Uterus (tissue), 4 donors: ENCODE data around the gene RTF2. TPM values are rescaled to one million over a fixed set of nuclear protein-coding genes. Genes with fewer than 3 reads are reported as not detected.

Source experiments
- DNase-seq, 2 donors: peaks; one replicate each; pipeline ENCODE4 v3.0.0-alpha.2; 2019 to 2020
- H3K27ac ChIP-seq, 2 donors: fragments of 200-600 bp; sonication (generic); 1 replicate in 1 of 2; 2 replicates in 1 of 2; pipeline ENCODE4 v1.5.1; 2016 to 2018
- H3K27me3 ChIP-seq, 2 donors: fragments of 200-600 bp; sonication (generic); one replicate each; pipeline ENCODE4 v1.5.1; 2018 to 2019; ENCODE audit warnings: control low read depth in 1 of 2
- H3K36me3 ChIP-seq, 2 donors: fragments of 200-600 bp; sonication (generic); one replicate each; pipeline ENCODE4 v1.5.1; 2019; ENCODE audit warnings: control low read depth in 1 of 2
- H3K4me1 ChIP-seq, 2 donors: fragments of 200-600 bp; sonication (generic); one replicate each; pipeline ENCODE4 v1.5.1; 2018 to 2019; ENCODE audit warnings: control low read depth in 1 of 2
- H3K4me3 ChIP-seq, 2 donors: fragments of 200-600 bp; sonication (generic); 1 replicate in 1 of 2; 2 replicates in 1 of 2; pipeline ENCODE4 v1.5.1; 2018 to 2019; ENCODE audit warnings: mild to moderate bottlenecking in 1 of 2
- H3K9me3 ChIP-seq, 2 donors: fragments of 200-600 bp; sonication (generic); one replicate each; pipeline ENCODE4 v1.5.1; 2019; ENCODE audit warnings: control low read depth in 1 of 2
- POLR2A ChIP-seq, 2 donors: fragments of 450-650 bp; IDR thresholded peaks; one replicate each; pipeline ENCODE4 v1.6.1; 2016; ENCODE audit warnings: antibody characterized with exemption in 2 of 2, mild to moderate bottlenecking in 1 of 2, moderate library complexity in 1 of 2
- intact Hi-C: fragments of 100-400 bp; cut with DNase I; formaldehyde crosslinking; loops from one replicate; pipeline ENCODE4 v1.15.1; 2023; ENCODE audit warnings: low total_unique reads
- total RNA-seq, 4 donors: library from RNA; depleted of rRNA in 3 of 4; stranded (reverse); fragments of >200 nt in 3 of 4; gene quantifications; one replicate each; pipeline versions ENCODE4 v1.1.0 to v1.2.4, GENCODE V29; 2014 to 2023
- TF ChIP-seq, protein P1 (sequence below), 4 experiments: fragments of 200-600 bp in 2 of 4; fragments of 450-650 bp in 2 of 4; sonication (generic) in 2 of 4; IDR thresholded peaks; one replicate each; pipeline ENCODE4 v1.5.1; 2016 to 2019; ENCODE audit warnings: antibody characterized with exemption in 4 of 4, mild to moderate bottlenecking in 2 of 4, moderate library complexity in 1 of 4
- donor health status: DM: yes; HTN: yes; CAD: no.

RTF2 gene
- total RNA-seq, 4 donors from 2014 or later = 27.4 to 86.6 (median 69.6) TPM

DNA sequence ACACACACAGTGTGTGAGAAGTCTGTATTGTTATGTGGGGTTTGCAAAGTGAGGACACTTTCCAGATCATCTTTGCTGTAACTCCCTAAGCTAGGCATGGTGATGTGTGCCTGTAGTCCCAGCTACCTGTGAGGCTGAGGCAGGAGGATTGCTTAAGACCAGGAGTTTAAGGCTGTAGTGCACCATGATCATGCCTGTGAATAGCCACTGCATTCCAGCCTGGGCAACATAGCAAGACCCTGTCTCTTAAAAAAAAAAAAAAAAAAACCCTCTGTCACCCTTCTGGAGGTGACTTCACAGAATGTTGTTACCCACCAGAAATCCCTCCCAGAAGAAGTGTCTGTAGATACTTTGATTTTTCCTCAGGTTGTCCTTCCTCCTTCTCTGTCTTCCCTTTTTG lies 41.5 kb upstream of the RTF2 start:
- intact Hi-C loops = no loop called here
- Histone ChIP-seq H3K9me3 (no peaks in the 10 kb centered on the region), H3K4me3 (no peak overlapping the region), H3K4me1 (no peaks in the 10 kb centered on the region), H3K27ac (no peak overlapping the region), H3K36me3 (no peaks in the 10 kb centered on the region), H3K27me3 (no peaks in the 10 kb centered on the region)
- DNase-seq = no peak
- TF ChIP-seq, protein P1, sequence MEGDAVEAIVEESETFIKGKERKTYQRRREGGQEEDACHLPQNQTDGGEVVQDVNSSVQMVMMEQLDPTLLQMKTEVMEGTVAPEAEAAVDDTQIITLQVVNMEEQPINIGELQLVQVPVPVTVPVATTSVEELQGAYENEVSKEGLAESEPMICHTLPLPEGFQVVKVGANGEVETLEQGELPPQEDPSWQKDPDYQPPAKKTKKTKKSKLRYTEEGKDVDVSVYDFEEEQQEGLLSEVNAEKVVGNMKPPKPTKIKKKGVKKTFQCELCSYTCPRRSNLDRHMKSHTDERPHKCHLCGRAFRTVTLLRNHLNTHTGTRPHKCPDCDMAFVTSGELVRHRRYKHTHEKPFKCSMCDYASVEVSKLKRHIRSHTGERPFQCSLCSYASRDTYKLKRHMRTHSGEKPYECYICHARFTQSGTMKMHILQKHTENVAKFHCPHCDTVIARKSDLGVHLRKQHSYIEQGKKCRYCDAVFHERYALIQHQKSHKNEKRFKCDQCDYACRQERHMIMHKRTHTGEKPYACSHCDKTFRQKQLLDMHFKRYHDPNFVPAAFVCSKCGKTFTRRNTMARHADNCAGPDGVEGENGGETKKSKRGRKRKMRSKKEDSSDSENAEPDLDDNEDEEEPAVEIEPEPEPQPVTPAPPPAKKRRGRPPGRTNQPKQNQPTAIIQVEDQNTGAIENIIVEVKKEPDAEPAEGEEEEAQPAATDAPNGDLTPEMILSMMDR (IDR thresholded peaks at IDR 0.05) = no peak
- no peak for TF ChIP-seq POLR2A (IDR thresholded peaks at IDR 0.05)

DNA sequence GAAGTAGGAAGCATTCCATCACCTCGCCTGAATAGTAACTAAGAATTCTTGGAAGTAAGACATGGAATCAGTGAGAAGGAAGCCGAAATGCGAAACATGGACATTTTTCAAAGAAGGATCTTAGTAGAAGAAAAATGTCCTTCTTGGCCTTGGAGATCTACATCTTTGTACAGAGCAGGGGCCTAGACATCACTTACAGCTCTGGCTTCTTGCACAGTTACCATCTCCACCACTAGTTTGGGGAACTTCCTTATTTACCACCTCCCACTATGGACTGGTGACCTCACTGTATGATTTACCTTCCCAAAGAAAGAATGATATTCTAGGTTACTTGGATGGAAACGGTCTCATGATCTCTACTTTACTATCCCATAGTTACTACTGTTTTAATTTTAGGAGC lies 40.6 kb upstream of the RTF2 start:
- no peak for TF ChIP-seq POLR2A (IDR thresholded peaks at IDR 0.05)
- TF ChIP-seq, protein P1 (IDR thresholded peaks at IDR 0.05) = no peak
- DNase-seq = no peak
- no peak overlapping the region for H3K4me3 ChIP-seq
- H3K27me3 ChIP-seq = no peaks in the 10 kb centered on the region
- H3K9me3 ChIP-seq = no peaks in the 10 kb centered on the region
- H3K36me3 ChIP-seq = no peaks in the 10 kb centered on the region
- intact Hi-C loops = no loop called here
- H3K27ac ChIP-seq = no peak overlapping the region
- H3K4me1 ChIP-seq = no peaks in the 10 kb centered on the region

DNA sequence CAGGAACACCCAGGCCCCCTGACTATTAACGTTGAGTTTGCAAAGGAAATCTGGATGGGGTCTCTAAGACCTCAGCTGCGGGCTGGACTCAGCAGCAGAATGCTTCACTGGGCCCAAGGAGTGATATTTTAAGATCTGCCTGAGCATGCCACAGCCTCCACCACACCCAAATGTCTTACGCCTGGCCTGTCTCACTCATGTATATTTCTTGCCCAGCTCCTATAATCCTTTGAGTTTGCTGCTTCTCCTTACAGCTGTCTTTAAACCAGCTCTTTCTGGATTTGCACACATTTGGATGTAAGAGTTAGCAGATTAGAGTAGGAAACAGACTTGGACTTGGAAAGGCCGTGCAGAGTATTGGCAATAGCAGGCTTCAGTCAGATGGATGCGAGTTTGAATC lies 40.0 kb upstream of the RTF2 start:
- H3K36me3 ChIP-seq = no peaks in the 10 kb centered on the region
- no peak for DNase-seq
- TF ChIP-seq POLR2A (IDR thresholded peaks at IDR 0.05) = no peak
- TF ChIP-seq, protein P1 (IDR thresholded peaks at IDR 0.05) = no peak
- no peaks in the 10 kb centered on the region for H3K4me1 ChIP-seq
- intact Hi-C loops = no loop called here
- no peaks in the 10 kb centered on the region for H3K9me3 ChIP-seq
- no peak overlapping the region for H3K27ac ChIP-seq
- no peak overlapping the region for H3K4me3 ChIP-seq
- no peaks in the 10 kb centered on the region for H3K27me3 ChIP-seq

DNA sequence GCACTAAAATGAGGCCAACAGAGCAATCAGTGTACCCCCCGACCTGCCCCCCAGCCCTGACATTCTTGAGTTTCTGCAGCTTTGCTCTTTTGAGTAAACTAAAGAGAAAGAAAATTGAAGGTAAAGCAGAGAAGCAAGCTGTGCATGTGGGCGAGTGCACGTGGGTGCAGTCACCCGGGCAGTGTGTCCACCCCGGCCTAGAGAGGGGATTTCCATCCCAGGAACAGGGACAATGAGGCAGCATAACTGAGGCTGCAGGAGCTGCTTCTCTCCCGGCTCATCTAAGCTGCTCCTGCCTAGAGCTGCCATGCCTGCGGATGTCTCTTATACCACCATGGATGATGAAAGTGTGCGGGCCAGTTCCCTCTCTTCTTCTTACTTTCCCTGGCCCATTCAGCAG lies 39.5 kb upstream of the RTF2 start:
- Histone ChIP-seq H3K4me1 (no peaks in the 10 kb centered on the region), H3K9me3 (no peaks in the 10 kb centered on the region), H3K36me3 (no peaks in the 10 kb centered on the region), H3K4me3 (no peak overlapping the region), H3K27me3 (no peaks in the 10 kb centered on the region), H3K27ac (no peak overlapping the region)
- no peak for TF ChIP-seq POLR2A (IDR thresholded peaks at IDR 0.05)
- TF ChIP-seq, protein P1 (IDR thresholded peaks at IDR 0.05) = no peak
- DNase-seq = no peak
- intact Hi-C loops = no loop called here

GRCh38 chr20:56429502-56429901 lies 38.9 kb upstream of the RTF2 start:
- Histone ChIP-seq H3K9me3 (no peaks in the 10 kb centered on the region), H3K4me3 (no peak overlapping the region), H3K27ac (no peak overlapping the region), H3K36me3 (no peaks in the 10 kb centered on the region), H3K27me3 (no peaks in the 10 kb centered on the region), H3K4me1 (no peaks in the 10 kb centered on the region)
- no peak for DNase-seq
- no peak for TF ChIP-seq POLR2A (IDR thresholded peaks at IDR 0.05)
- TF ChIP-seq, protein P1 (IDR thresholded peaks at IDR 0.05) = no peak
- intact Hi-C loops = no loop called here
